H9 (cell line): ENCODE results near the gene MED13L. TPM values are rescaled to one million over a fixed set of nuclear protein-coding genes. Genes with fewer than 3 reads are reported as not detected.

Experiments used
- DNase-seq: peaks from one replicate; pipeline ENCODE4 v3.0.0-alpha.2; 2017
- H2AFZ ChIP-seq: one replicate; pipeline ENCODE4 v1.6.1; 2013; ENCODE audit warnings: mild to moderate bottlenecking, low read length, control low read depth, moderate library complexity
- H2AK5ac ChIP-seq: 2 replicates; pipeline ENCODE4 v1.6.1; 2013; ENCODE audit warnings: low read length, control low read depth, mixed read lengths; ENCODE audit not compliant: insufficient read length
- H2BK120ac ChIP-seq: one replicate; pipeline ENCODE4 v1.6.1; 2013; ENCODE audit warnings: low read depth, mild to moderate bottlenecking, low read length, control low read depth, inconsistent platforms; ENCODE audit not compliant: poor library complexity, severe bottlenecking
- H2BK12ac ChIP-seq: 2 replicates; pipeline ENCODE4 v1.6.1; 2013; ENCODE audit warnings: low read length, control low read depth, mixed read lengths, low read depth; ENCODE audit not compliant: insufficient read length
- H2BK15ac ChIP-seq: 2 replicates; pipeline ENCODE4 v1.6.1; 2013; ENCODE audit warnings: low read depth, low read length, control low read depth
- H2BK20ac ChIP-seq: one replicate; pipeline ENCODE4 v1.6.1; 2013; ENCODE audit warnings: low read depth, mild to moderate bottlenecking, low read length, control low read depth, inconsistent platforms; ENCODE audit not compliant: poor library complexity, severe bottlenecking
- H2BK5ac ChIP-seq: 2 replicates; pipeline ENCODE4 v1.6.1; 2013; ENCODE audit warnings: low read length, control low read depth, mixed read lengths; ENCODE audit not compliant: insufficient read length
- H3K14ac ChIP-seq: 2 replicates; pipeline ENCODE4 v1.6.1; 2013; ENCODE audit warnings: low read length, control low read depth; ENCODE audit not compliant: insufficient read depth
- H3K18ac ChIP-seq: 2 replicates; pipeline ENCODE4 v1.6.1; 2013; ENCODE audit warnings: low read depth, mild to moderate bottlenecking, mixed read lengths, low read length, control low read depth; ENCODE audit not compliant: insufficient read length
- H3K23ac ChIP-seq: 2 replicates; pipeline ENCODE4 v1.6.1; 2013; ENCODE audit warnings: low read length, control low read depth, mixed read lengths, low read depth; ENCODE audit not compliant: insufficient read length
- H3K23me2 ChIP-seq: 2 replicates; pipeline ENCODE4 v1.6.1; 2013; ENCODE audit warnings: low read depth, mild to moderate bottlenecking, mixed read lengths, low read length, control low read depth; ENCODE audit not compliant: insufficient read length, poor library complexity, severe bottlenecking
- H3K27ac ChIP-seq: 2 replicates; pipeline ENCODE4 v1.5.1; 2013; ENCODE audit warnings: low read length, control low read depth, mixed read lengths, low read depth; ENCODE audit not compliant: insufficient read length
- H3K27me3 ChIP-seq: 2 replicates; pipeline ENCODE4 v1.6.1; 2013; ENCODE audit warnings: low read length, control low read depth, inconsistent platforms; ENCODE audit not compliant: insufficient read depth
- H3K4ac ChIP-seq: 2 replicates; pipeline ENCODE4 v1.6.1; 2013; ENCODE audit warnings: low read depth, mild to moderate bottlenecking, control low read depth, inconsistent platforms, low read length, moderate library complexity
- H3K4me1 ChIP-seq: 2 replicates; pipeline ENCODE4 v1.6.1; 2013; ENCODE audit warnings: low read length, control low read depth, inconsistent platforms; ENCODE audit not compliant: insufficient read depth
- H3K4me2 ChIP-seq: 2 replicates; pipeline ENCODE4 v1.6.1; 2013; ENCODE audit warnings: low read length, control low read depth, mixed read lengths; ENCODE audit not compliant: insufficient read length, insufficient read depth
- H3K56ac ChIP-seq: 2 replicates; pipeline ENCODE4 v1.6.1; 2013; ENCODE audit warnings: low read depth, mild to moderate bottlenecking, mixed read lengths, low read length, control low read depth; ENCODE audit not compliant: insufficient read length
- H3K79me1 ChIP-seq: 2 replicates; pipeline ENCODE4 v1.6.1; 2013; ENCODE audit warnings: low read depth, mild to moderate bottlenecking, moderate library complexity, low read length, control low read depth, inconsistent platforms; ENCODE audit not compliant: insufficient read depth, poor library complexity, severe bottlenecking
- H3K79me2 ChIP-seq: 2 replicates; pipeline ENCODE4 v1.6.1; 2013; ENCODE audit warnings: low read length, control low read depth, inconsistent platforms; ENCODE audit not compliant: insufficient read depth
- H3K9ac ChIP-seq: 2 replicates; pipeline ENCODE4 v1.6.1; 2013; ENCODE audit warnings: low read length, control low read depth, mixed read lengths; ENCODE audit not compliant: insufficient read length; ENCODE audit errors: extremely low read depth
- H3K9me3 ChIP-seq: one replicate; pipeline ENCODE4 v1.6.1; 2013; ENCODE audit warnings: low read depth, low read length, inconsistent platforms; ENCODE audit not compliant: control insufficient read depth
- H3T11ph ChIP-seq: one replicate; pipeline ENCODE4 v1.6.1; 2013; ENCODE audit warnings: mild to moderate bottlenecking, low read length, control low read depth, inconsistent platforms
- H4K20me1 ChIP-seq: one replicate; pipeline ENCODE4 v1.6.1; 2013; ENCODE audit not compliant: control insufficient read depth, insufficient read length, insufficient read depth
- H4K5ac ChIP-seq: 2 replicates; pipeline ENCODE4 v1.6.1; 2013; ENCODE audit warnings: low read depth, mild to moderate bottlenecking, mixed read lengths, low read length, control low read depth; ENCODE audit not compliant: insufficient read length
- H4K8ac ChIP-seq: replicated peaks from 2 replicates; pipeline ENCODE4 v1.6.1; 2013; ENCODE audit warnings: low read length, control low read depth, mixed read lengths, low read depth; ENCODE audit not compliant: insufficient read length
- H4K91ac ChIP-seq: 2 replicates; pipeline ENCODE4 v1.6.1; 2013; ENCODE audit warnings: low read depth, mild to moderate bottlenecking, moderate library complexity, mixed read lengths, low read length, control low read depth; ENCODE audit not compliant: insufficient read length
- H3K27ac Mint-ChIP-seq, 3 experiments: 2 replicates in 2 of 3; 3 replicates in 1 of 3; pipeline ENCODE4 v1.8.0; 2020 to 2021; ENCODE audit warnings: mixed read lengths in 3 of 3, mild to moderate bottlenecking in 1 of 3, moderate library complexity in 1 of 3
- H3K27me3 Mint-ChIP-seq: 2 replicates; pipeline ENCODE4 v1.8.0; 2021; ENCODE audit warnings: low read depth, mild to moderate bottlenecking, moderate library complexity, mixed read lengths
- H3K36me3 Mint-ChIP-seq, 3 experiments: 2 replicates in 2 of 3; 3 replicates in 1 of 3; pipeline ENCODE4 v1.8.0; 2020 to 2021; ENCODE audit warnings: low read depth in 3 of 3, mixed read lengths in 3 of 3; ENCODE audit not compliant: insufficient read depth in 1 of 3
- H3K4me1 Mint-ChIP-seq, 2 experiments: 2 replicates each; pipeline ENCODE4 v1.8.0; 2020; ENCODE audit warnings: mixed read lengths in 2 of 2
- H3K4me3 Mint-ChIP-seq, 2 experiments: 2 replicates in 1 of 2; 3 replicates in 1 of 2; pipeline ENCODE4 v1.8.0; 2020 to 2021; ENCODE audit warnings: mild to moderate bottlenecking in 2 of 2, mixed read lengths in 2 of 2, moderate library complexity in 1 of 2
- H3K9me3 Mint-ChIP-seq, 2 experiments: 2 replicates in 1 of 2; 3 replicates in 1 of 2; pipeline ENCODE4 v1.8.0; 2020; ENCODE audit warnings: mild to moderate bottlenecking in 2 of 2, mixed read lengths in 2 of 2, moderate library complexity in 1 of 2
- total RNA-seq: library from RNA; stranded (reverse); gene quantifications from 2 replicates; pipeline ENCODE4 v1.2.1, GENCODE V29; 2021
- TF ChIP-seq, protein P1 (sequence below): fragments of 200-600 bp; sonication (generic); conservative IDR thresholded peaks from 3 replicates; pipeline ENCODE4 v1.8.0; 2021; ENCODE audit warnings: antibody characterized with exemption, mild to moderate bottlenecking

Gene MED13L
- total RNA-seq, 1 experiment from 2014 or later = 52.4 TPM

DNA sequence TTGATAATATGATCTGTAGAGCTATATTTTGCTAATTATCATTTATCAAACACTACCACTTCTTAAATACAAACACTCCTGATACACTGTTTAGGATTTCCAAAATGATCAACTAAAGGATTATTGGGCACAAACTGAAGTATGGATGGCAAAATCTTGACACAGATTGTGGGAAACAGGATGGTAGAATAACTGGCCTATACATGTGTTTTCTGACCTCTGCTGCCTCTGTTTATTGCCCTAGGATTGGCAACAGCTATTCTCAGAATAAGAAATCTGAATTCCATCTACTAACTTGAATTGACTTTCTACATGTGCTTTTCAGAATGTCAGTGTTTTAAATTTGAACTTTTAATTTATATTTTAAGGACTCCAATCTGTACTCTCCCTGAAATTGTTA is 209.1 kb downstream of the MED13L start:
- Histone ChIP-seq H4K8ac (no peak overlapping the region), H3K4me1 (no peaks in the 10 kb centered on the region), H2BK20ac (no peak overlapping the region), H3K23me2 (no peaks in the 10 kb centered on the region), H3T11ph (no peak overlapping the region), H2AFZ (no peak overlapping the region), H3K4ac (no peak overlapping the region), H4K20me1 (no peaks in the 10 kb centered on the region), H3K79me2 (no peaks in the 10 kb centered on the region), H3K79me1 (peaks cover 4% of the 10 kb centered on the region), H3K23ac (no peak overlapping the region), H2BK5ac (no peak overlapping the region), H3K9ac (no peak overlapping the region), H3K27me3 (no peaks in the 10 kb centered on the region), H3K56ac (no peak overlapping the region), H3K4me2 (no peak overlapping the region), H2BK12ac (no peak overlapping the region), H3K27ac (no peak overlapping the region), H3K9me3 (no peaks in the 10 kb centered on the region), H3K14ac (no peak overlapping the region), H3K18ac (no peak overlapping the region), H2AK5ac (no peak overlapping the region), H4K5ac (no peak overlapping the region), H2BK120ac (no peak overlapping the region), H2BK15ac (no peak overlapping the region), H4K91ac (no peak overlapping the region)
- peaks cover 15 to 19% of the 10 kb centered on the region in 2 experiments for H3K4me1 Mint-ChIP-seq
- H3K36me3 Mint-ChIP-seq = no peaks in the 10 kb centered on the region
- DNase-seq = no peak
- TF ChIP-seq, protein P1, sequence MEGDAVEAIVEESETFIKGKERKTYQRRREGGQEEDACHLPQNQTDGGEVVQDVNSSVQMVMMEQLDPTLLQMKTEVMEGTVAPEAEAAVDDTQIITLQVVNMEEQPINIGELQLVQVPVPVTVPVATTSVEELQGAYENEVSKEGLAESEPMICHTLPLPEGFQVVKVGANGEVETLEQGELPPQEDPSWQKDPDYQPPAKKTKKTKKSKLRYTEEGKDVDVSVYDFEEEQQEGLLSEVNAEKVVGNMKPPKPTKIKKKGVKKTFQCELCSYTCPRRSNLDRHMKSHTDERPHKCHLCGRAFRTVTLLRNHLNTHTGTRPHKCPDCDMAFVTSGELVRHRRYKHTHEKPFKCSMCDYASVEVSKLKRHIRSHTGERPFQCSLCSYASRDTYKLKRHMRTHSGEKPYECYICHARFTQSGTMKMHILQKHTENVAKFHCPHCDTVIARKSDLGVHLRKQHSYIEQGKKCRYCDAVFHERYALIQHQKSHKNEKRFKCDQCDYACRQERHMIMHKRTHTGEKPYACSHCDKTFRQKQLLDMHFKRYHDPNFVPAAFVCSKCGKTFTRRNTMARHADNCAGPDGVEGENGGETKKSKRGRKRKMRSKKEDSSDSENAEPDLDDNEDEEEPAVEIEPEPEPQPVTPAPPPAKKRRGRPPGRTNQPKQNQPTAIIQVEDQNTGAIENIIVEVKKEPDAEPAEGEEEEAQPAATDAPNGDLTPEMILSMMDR = no peak
- H3K27ac Mint-ChIP-seq = no peak overlapping the region
- no peak overlapping the region for H3K4me3 Mint-ChIP-seq
- no peaks in the 10 kb centered on the region for H3K9me3 Mint-ChIP-seq
- H3K27me3 Mint-ChIP-seq = no peaks in the 10 kb centered on the region
